SK-N-SH treated with all-trans-retinoic acid at 6 μM for 48 hours (cell line): ENCODE data around the gene PRKCB.

Source experiments
- ATAC-seq: fragments of 200-7000 bp; cut with Tn5 transposase; 3 replicates; pipeline ENCODE4 v1.9.1; 2020; ENCODE audit warnings: mild to moderate bottlenecking, moderate library complexity
- ARNTL ChIP-seq: fragments of 450-650 bp; formaldehyde crosslinking; IDR thresholded peaks from 2 replicates; pipeline ENCODE4 v1.5.0; 2020; ENCODE audit warnings: low read depth, mild to moderate bottlenecking, moderate library complexity, borderline replicate concordance
- BACH2 ChIP-seq: fragments of 250-450 bp; sonication (Bioruptor Pico); IDR thresholded peaks from 2 replicates; pipeline ENCODE4 v1.9.0; 2021; ENCODE audit warnings: mild to moderate bottlenecking, borderline replicate concordance
- CSDC2 ChIP-seq: fragments of 250-450 bp; sonication (Bioruptor Pico); IDR thresholded peaks from 2 replicates; pipeline ENCODE4 v1.5.0; 2020; ENCODE audit warnings: mild to moderate bottlenecking, moderate library complexity
- CSRNP3 ChIP-seq: fragments of 250-450 bp; sonication (Bioruptor Pico); IDR thresholded peaks from 2 replicates; pipeline ENCODE4 v1.5.1; 2021; ENCODE audit warnings: mild to moderate bottlenecking, moderate library complexity
- ESRRG ChIP-seq: fragments of 250-450 bp; sonication (Bioruptor Pico); IDR thresholded peaks from 2 replicates; pipeline ENCODE4 v1.6.1; 2021; ENCODE audit warnings: mild to moderate bottlenecking
- GLIS3 ChIP-seq: fragments of 250-450 bp; sonication (Bioruptor Pico); IDR thresholded peaks from 2 replicates; pipeline ENCODE4 v1.5.0; 2020; ENCODE audit warnings: mild to moderate bottlenecking, moderate library complexity
- ISL1 ChIP-seq: fragments of 250-450 bp; sonication (Bioruptor Pico); IDR thresholded peaks from 2 replicates; pipeline ENCODE4 v2.1.2; 2022; ENCODE audit warnings: mild to moderate bottlenecking, moderate library complexity
- OSR1 ChIP-seq: fragments of 250-450 bp; sonication (Bioruptor Pico); IDR thresholded peaks from 2 replicates; pipeline ENCODE4 v1.8.0; 2022; ENCODE audit warnings: moderate library complexity, mild to moderate bottlenecking, inconsistent platforms
- POU6F1 ChIP-seq: fragments of 250-450 bp; sonication (Bioruptor Pico); IDR thresholded peaks from 2 replicates; pipeline ENCODE4 v1.8.0; 2021; ENCODE audit warnings: low read depth, mild to moderate bottlenecking, moderate library complexity, borderline replicate concordance
- PPARA ChIP-seq: fragments of 250-450 bp; sonication (Bioruptor Pico); IDR thresholded peaks from 2 replicates; pipeline ENCODE4 v1.5.0; 2020; ENCODE audit warnings: mild to moderate bottlenecking, borderline replicate concordance
- RARB ChIP-seq: fragments of 250-450 bp; sonication (Bioruptor Pico); IDR thresholded peaks from 2 replicates; pipeline ENCODE4 v1.8.0; 2021; ENCODE audit warnings: mild to moderate bottlenecking, moderate library complexity
- SNAI2 ChIP-seq: fragments of 250-450 bp; sonication (Bioruptor Pico); IDR thresholded peaks from 2 replicates; pipeline ENCODE4 v1.5.0; 2020; ENCODE audit warnings: mild to moderate bottlenecking, moderate library complexity
- TCF4 ChIP-seq: fragments of 250-450 bp; sonication (Bioruptor Pico); IDR thresholded peaks from 2 replicates; pipeline ENCODE4 v1.8.0; 2021; ENCODE audit warnings: mild to moderate bottlenecking, moderate library complexity, borderline replicate concordance
- TOX ChIP-seq: fragments of 250-450 bp; sonication (Bioruptor Pico); IDR thresholded peaks from 2 replicates; pipeline ENCODE4 v1.8.0; 2021; ENCODE audit warnings: mild to moderate bottlenecking, moderate library complexity, borderline replicate concordance
- TSHZ2 ChIP-seq: fragments of 250-450 bp; sonication (Bioruptor Pico); IDR thresholded peaks from 2 replicates; pipeline ENCODE4 v1.5.0; 2020; ENCODE audit warnings: mild to moderate bottlenecking, moderate library complexity
- ZC3H10 ChIP-seq: fragments of 250-450 bp; sonication (Bioruptor Pico); IDR thresholded peaks from 2 replicates; pipeline ENCODE4 v1.5.1; 2021; ENCODE audit warnings: mild to moderate bottlenecking, moderate library complexity
- ZFP3 ChIP-seq: fragments of 250-450 bp; sonication (Bioruptor Pico); IDR thresholded peaks from 2 replicates; pipeline ENCODE4 v1.5.0; 2020; ENCODE audit warnings: mild to moderate bottlenecking, moderate library complexity
- ZFP30 ChIP-seq: fragments of 450-650 bp; formaldehyde crosslinking; IDR thresholded peaks from 2 replicates; pipeline ENCODE4 v1.5.0; 2022; ENCODE audit warnings: mild to moderate bottlenecking, moderate library complexity
- ZNF565 ChIP-seq: fragments of 450-650 bp; formaldehyde crosslinking; conservative IDR thresholded peaks from 2 replicates; pipeline ENCODE4 v1.5.0; 2020; ENCODE audit warnings: low read depth, mild to moderate bottlenecking, moderate library complexity
- ZNF70 ChIP-seq: fragments of 450-650 bp; formaldehyde crosslinking; IDR thresholded peaks from 2 replicates; pipeline ENCODE4 v1.5.0; 2020; ENCODE audit warnings: mild to moderate bottlenecking, moderate library complexity
- ZNF8 ChIP-seq: fragments of 450-650 bp; formaldehyde crosslinking; IDR thresholded peaks from 2 replicates; pipeline ENCODE4 v1.5.0; 2020; ENCODE audit warnings: mild to moderate bottlenecking, moderate library complexity

PRKCB gene

GRCh38 chr16:23976091-23976490, 140.3 kb downstream of the PRKCB start (continued):
- TF ChIP-seq OSR1 (CRISPR knock-in tag) (no peak), POU6F1 (no peak)

- TF ChIP-seq ESRRG (CRISPR knock-in tag): no peak
- no peak for TF ChIP-seq ZNF70 (CRISPR knock-in tag)
- no peak for TF ChIP-seq BACH2 (CRISPR knock-in tag)
- TF ChIP-seq TSHZ2: no peak
- no peak for TF ChIP-seq RARB
- TF ChIP-seq ZFP3 (CRISPR knock-in tag): no peak
- no peak for TF ChIP-seq CSRNP3 (CRISPR knock-in tag)
- TF ChIP-seq GLIS3 (CRISPR knock-in tag): no peak
- no peak for TF ChIP-seq ZNF565 (CRISPR knock-in tag)
- TF ChIP-seq ZNF8 (CRISPR knock-in tag): no peak
- TF ChIP-seq PPARA (CRISPR knock-in tag): no peak
- no peak for TF ChIP-seq TOX (CRISPR knock-in tag)
- TF ChIP-seq ZC3H10 (CRISPR knock-in tag): no peak
- TF ChIP-seq SNAI2 (CRISPR knock-in tag): no peak
- ATAC-seq: no peak
These were observed 140.7 kb downstream of the PRKCB start for GRCh38 chr16:23976524-23976923.

GRCh38 chr16:23979441-23979840, 143.7 kb downstream of the PRKCB start:
- TF ChIP-seq TOX (CRISPR knock-in tag) (no peak), ZNF8 (CRISPR knock-in tag) (no peak), POU6F1 (no peak), ZFP3 (CRISPR knock-in tag) (no peak), OSR1 (CRISPR knock-in tag) (no peak), TCF4 (CRISPR knock-in tag) (no peak), RARB (no peak), ZNF70 (CRISPR knock-in tag) (no peak), ISL1 (no peak), ZFP30 (CRISPR knock-in tag) (no peak), ZC3H10 (CRISPR knock-in tag) (no peak), TSHZ2 (no peak), BACH2 (CRISPR knock-in tag) (no peak), PPARA (CRISPR knock-in tag) (no peak), GLIS3 (CRISPR knock-in tag) (no peak), ARNTL (no peak), SNAI2 (CRISPR knock-in tag) (no peak), CSDC2 (no peak), CSRNP3 (CRISPR knock-in tag) (no peak)
- TF ChIP-seq, all 23 proteins: peak for 0
- ATAC-seq: no peak
